Measurements from ENCODE around the gene IL5RA.

DNA sequence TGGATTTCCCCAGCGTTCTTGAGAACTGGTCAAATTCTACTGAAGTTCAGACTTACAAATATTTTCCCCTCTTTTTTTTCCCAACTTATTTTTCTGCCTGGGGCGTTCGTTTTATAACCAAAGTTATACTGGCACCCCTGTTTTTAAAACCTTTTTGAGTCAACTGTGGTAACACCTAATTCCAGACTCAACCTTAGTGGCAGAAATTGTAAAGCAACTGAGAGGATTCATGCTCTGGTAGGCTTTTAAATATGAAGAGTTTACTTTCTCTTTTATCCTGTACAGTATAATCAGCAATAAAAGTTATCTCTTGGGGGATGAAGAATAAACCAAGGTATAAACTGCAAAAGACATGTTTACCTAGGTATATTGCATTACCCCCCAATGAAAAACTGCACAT, 2.3 kb downstream of the IL5RA start:
- TF ChIP-seq, protein P1, sequence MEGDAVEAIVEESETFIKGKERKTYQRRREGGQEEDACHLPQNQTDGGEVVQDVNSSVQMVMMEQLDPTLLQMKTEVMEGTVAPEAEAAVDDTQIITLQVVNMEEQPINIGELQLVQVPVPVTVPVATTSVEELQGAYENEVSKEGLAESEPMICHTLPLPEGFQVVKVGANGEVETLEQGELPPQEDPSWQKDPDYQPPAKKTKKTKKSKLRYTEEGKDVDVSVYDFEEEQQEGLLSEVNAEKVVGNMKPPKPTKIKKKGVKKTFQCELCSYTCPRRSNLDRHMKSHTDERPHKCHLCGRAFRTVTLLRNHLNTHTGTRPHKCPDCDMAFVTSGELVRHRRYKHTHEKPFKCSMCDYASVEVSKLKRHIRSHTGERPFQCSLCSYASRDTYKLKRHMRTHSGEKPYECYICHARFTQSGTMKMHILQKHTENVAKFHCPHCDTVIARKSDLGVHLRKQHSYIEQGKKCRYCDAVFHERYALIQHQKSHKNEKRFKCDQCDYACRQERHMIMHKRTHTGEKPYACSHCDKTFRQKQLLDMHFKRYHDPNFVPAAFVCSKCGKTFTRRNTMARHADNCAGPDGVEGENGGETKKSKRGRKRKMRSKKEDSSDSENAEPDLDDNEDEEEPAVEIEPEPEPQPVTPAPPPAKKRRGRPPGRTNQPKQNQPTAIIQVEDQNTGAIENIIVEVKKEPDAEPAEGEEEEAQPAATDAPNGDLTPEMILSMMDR (IDR thresholded peaks at IDR 0.05) = no peak
- TF ChIP-seq POLR2A (IDR thresholded peaks at IDR 0.05) (no peak), EP300 (IDR thresholded peaks at IDR 0.05) (no peak)

Data from gastroesophageal sphincter (tissue), 3 donors.